Measurements from ENCODE around the gene MAN1A2.

GRCh38 chr1:117371441-117372151, 4.3 kb downstream of the MAN1A2 start:
- TF ChIP-seq, protein P1, sequence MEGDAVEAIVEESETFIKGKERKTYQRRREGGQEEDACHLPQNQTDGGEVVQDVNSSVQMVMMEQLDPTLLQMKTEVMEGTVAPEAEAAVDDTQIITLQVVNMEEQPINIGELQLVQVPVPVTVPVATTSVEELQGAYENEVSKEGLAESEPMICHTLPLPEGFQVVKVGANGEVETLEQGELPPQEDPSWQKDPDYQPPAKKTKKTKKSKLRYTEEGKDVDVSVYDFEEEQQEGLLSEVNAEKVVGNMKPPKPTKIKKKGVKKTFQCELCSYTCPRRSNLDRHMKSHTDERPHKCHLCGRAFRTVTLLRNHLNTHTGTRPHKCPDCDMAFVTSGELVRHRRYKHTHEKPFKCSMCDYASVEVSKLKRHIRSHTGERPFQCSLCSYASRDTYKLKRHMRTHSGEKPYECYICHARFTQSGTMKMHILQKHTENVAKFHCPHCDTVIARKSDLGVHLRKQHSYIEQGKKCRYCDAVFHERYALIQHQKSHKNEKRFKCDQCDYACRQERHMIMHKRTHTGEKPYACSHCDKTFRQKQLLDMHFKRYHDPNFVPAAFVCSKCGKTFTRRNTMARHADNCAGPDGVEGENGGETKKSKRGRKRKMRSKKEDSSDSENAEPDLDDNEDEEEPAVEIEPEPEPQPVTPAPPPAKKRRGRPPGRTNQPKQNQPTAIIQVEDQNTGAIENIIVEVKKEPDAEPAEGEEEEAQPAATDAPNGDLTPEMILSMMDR (IDR thresholded peaks at IDR 0.05), result no peak
- no peak for TF ChIP-seq POLR2A (IDR thresholded peaks at IDR 0.05)
- TF ChIP-seq POLR2AphosphoS5 (IDR thresholded peaks at IDR 0.05), result no peak

Measured in prostate gland (tissue), 2 donors.